SU-DHL-6 (cell line): ENCODE measurements around the gene TTC9B.

Experiments used
- H2AFZ ChIP-seq: fragments of 200-600 bp; sonication (generic); 2 replicates; pipeline ENCODE4 v1.6.1; 2014; ENCODE audit warnings: low read depth, mild to moderate bottlenecking, moderate library complexity, mixed read lengths, antibody characterized with exemption, low read length; ENCODE audit not compliant: severe bottlenecking
- H3F3A ChIP-seq: fragments of 200-600 bp; shearing (Covaris generic); 2 replicates; pipeline ENCODE4 v1.6.0; 2016; ENCODE audit warnings: antibody characterized with exemption, mild to moderate bottlenecking; ENCODE audit not compliant: insufficient read depth
- H3K27ac ChIP-seq: fragments of 200-600 bp; sonication (generic); 2 replicates; pipeline ENCODE4 v1.5.1; 2016; ENCODE audit warnings: low read depth, mild to moderate bottlenecking, low read length, moderate library complexity, mixed read lengths
- H3K27me3 ChIP-seq: fragments of 200-600 bp; sonication (generic), shearing (Covaris generic); 2 replicates; pipeline ENCODE4 v1.6.0; 2014; ENCODE audit warnings: mild to moderate bottlenecking, low read length
- H3K36me3 ChIP-seq: fragments of 200-600 bp; sonication (generic); 2 replicates; pipeline ENCODE4 v1.6.1; 2014; ENCODE audit warnings: mild to moderate bottlenecking, low read length, mixed read lengths
- H3K4me2 ChIP-seq: fragments of 300-600, 200-600 bp; shearing (Covaris generic), sonication (generic); 2 replicates; pipeline ENCODE4 v1.6.0; 2014; ENCODE audit warnings: low read length, low read depth, mild to moderate bottlenecking; ENCODE audit not compliant: poor library complexity, severe bottlenecking
- H3K4me3 ChIP-seq: fragments of 200-600 bp; sonication (generic); 2 replicates; pipeline ENCODE4 v1.5.1; 2014; ENCODE audit warnings: antibody characterized with exemption, low read length, mild to moderate bottlenecking, mixed read lengths; ENCODE audit not compliant: insufficient read depth, poor library complexity, severe bottlenecking
- H3K79me2 ChIP-seq: fragments of 200-600 bp; sonication (generic); 2 replicates; pipeline ENCODE4 v1.6.1; 2014; ENCODE audit warnings: mild to moderate bottlenecking, low read length, moderate library complexity; ENCODE audit not compliant: insufficient read depth
- H3K9ac ChIP-seq: fragments of 200-600 bp; sonication (generic); 2 replicates; pipeline ENCODE4 v1.7.0; 2014; ENCODE audit warnings: mild to moderate bottlenecking, low read length
- H3K9me2 ChIP-seq: fragments of 200-600 bp; sonication (generic); replicated peaks from 2 replicates; pipeline ENCODE4 v1.6.1; 2014; ENCODE audit warnings: low read length; ENCODE audit not compliant: insufficient read depth
- H3K9me3 ChIP-seq: fragments of 200-600 bp; sonication (generic); 2 replicates; pipeline ENCODE4 v1.6.1; 2014; ENCODE audit warnings: low read length, mixed read lengths; ENCODE audit not compliant: insufficient read depth
- H4K20me1 ChIP-seq: fragments of 200-600 bp; sonication (generic); 2 replicates; pipeline ENCODE4 v1.6.1; 2014; ENCODE audit warnings: low read depth, mild to moderate bottlenecking, antibody characterized with exemption, low read length, moderate library complexity, mixed read lengths
- CTCF ChIP-seq: fragments of 200-600 bp; sonication (generic); IDR thresholded peaks from one replicate; pipeline ENCODE4 v1.5.1; 2017; ENCODE audit warnings: antibody characterized with exemption, mild to moderate bottlenecking, low read length, moderate library complexity; ENCODE audit not compliant: insufficient read depth, poor library complexity, severe bottlenecking
- EZH2phosphoT487 ChIP-seq: fragments of 200-600 bp; sonication (generic), shearing (Covaris generic); conservative IDR thresholded peaks from 2 replicates; pipeline ENCODE4 v1.6.1; 2018; ENCODE audit warnings: mild to moderate bottlenecking, antibody characterized with exemption, low read length, moderate library complexity, mixed read lengths

TTC9B gene

GRCh38 chr19:40252395-40252794, 34.2 kb upstream of the TTC9B start:
- TF ChIP-seq EZH2phosphoT487 (no peak), CTCF (no peak)
- Histone ChIP-seq H3K9me3 (no peaks in the 10 kb centered on the region), H3K9me2 (no peaks in the 10 kb centered on the region), H3K36me3 (0 out of 2 replicates have a peak, but pooled peaks cover 2% of the 10 kb centered on the region), H3F3A (no peaks in the 10 kb centered on the region), H3K27ac (no peak overlapping the region), H3K9ac (no peak overlapping the region), H2AFZ (no peak overlapping the region), H3K27me3 (no peaks in the 10 kb centered on the region), H3K4me3 (no peak overlapping the region), H4K20me1 (no peaks in the 10 kb centered on the region), H3K4me2 (no peak overlapping the region), H3K79me2 (peaks cover 14% of the 10 kb centered on the region; the same call in 1 of the 2 replicates)

GRCh38 chr19:40251991-40252390, 33.8 kb upstream of the TTC9B start:
- Histone ChIP-seq H4K20me1 (no peaks in the 10 kb centered on the region), H3K27ac (no peak overlapping the region), H2AFZ (no peak overlapping the region), H3K4me3 (no peak overlapping the region), H3K79me2 (peaks cover 14% of the 10 kb centered on the region; the same call in 1 of the 2 replicates), H3K27me3 (no peaks in the 10 kb centered on the region), H3K36me3 (0 out of 2 replicates have a peak, but pooled peaks cover 2% of the 10 kb centered on the region), H3K9ac (no peak overlapping the region), H3K4me2 (no peak overlapping the region), H3F3A (no peaks in the 10 kb centered on the region), H3K9me2 (no peaks in the 10 kb centered on the region), H3K9me3 (no peaks in the 10 kb centered on the region)
- TF ChIP-seq CTCF (no peak), EZH2phosphoT487 (no peak)

DNA sequence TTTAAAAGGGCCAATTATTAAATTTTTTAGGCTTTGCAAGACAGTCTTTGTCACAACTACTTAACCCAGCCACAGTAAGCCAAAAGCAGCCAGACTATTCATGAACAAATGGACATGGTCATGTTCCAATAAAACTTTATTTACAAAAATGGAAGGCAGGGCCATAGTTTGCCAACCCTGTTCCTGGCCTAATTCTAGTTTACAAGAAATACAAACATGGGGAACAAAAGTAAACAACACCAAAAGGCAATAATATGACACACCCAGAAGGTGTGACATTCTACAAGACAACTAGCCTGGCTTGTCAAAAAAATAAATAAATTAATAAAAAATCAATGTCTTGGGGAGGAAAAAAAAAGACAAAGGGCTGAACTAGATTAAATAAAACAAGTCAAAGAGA, 33.1 kb upstream of the TTC9B start:
- Histone ChIP-seq H3K4me3 (no peak overlapping the region), H3K9me2 (no peaks in the 10 kb centered on the region), H3K79me2 (peaks cover 14% of the 10 kb centered on the region; the same call in 1 of the 2 replicates), H4K20me1 (no peaks in the 10 kb centered on the region), H3K9ac (no peak overlapping the region), H3K36me3 (0 out of 2 replicates have a peak, but pooled peaks cover 2% of the 10 kb centered on the region), H3K27me3 (no peaks in the 10 kb centered on the region), H2AFZ (no peak overlapping the region), H3K27ac (no peak overlapping the region), H3K4me2 (no peak overlapping the region), H3F3A (no peaks in the 10 kb centered on the region), H3K9me3 (no peaks in the 10 kb centered on the region)
- TF ChIP-seq EZH2phosphoT487 (no peak), CTCF (no peak)
